ENCODE results near the gene TRAM2.

The TRAM2 gene

DNA sequence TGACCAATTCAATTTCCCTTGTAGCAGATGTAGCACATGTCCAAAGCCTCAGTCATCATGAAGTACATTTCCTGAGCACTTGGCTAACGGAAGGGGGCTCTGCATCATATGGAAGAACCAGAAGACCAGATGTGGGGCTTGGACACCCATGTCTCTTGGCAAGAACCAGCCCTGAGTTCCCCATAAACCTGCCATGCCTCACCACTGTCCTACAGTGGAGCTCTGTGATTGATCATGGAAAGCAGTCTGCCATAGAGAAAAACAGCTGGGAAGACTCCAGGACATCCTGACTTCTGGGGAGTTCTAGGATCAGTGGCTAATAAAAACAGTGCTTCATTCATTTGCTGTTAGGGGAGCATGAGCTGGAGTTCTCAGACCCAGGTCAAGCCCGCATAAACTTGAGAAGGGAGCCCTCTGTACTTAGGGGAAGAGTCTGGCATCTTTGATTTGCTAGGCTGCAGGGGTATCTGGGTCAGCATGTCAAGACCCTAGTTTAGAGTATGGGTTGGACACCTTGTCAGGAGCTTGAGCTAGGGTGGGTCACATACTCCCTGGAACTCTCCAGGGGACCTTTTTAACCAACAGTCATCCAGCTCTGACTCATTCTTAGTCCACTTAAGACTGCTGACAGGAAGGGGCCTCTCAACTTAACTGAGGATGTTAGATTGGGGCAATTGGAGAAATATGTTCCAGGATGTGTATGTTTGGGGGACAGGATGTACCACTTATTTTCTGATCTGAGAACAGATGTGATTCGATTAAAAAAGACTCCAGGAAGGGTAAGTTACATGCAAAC lies 26.3 kb upstream of the TRAM2 start:
- Histone ChIP-seq H3K9me3 (ENCODE audit: insufficient read depth, low read depth, low read length) (peaks cover 1% of the 10 kb centered on the region), H3K4me2 (ENCODE audit: low read length) (no peak overlapping the region), H3K4me3 (ENCODE audit: low read depth, low read length) (no peak overlapping the region), H4K91ac (ENCODE audit: low read depth, low read length) (no peak overlapping the region), H4K8ac (ENCODE audit: low read depth, low read length) (no peak overlapping the region), H3K36me3 (ENCODE audit: control insufficient read depth in 1 of 2, insufficient read depth in 2 of 2, low read length in 2 of 2) (no peaks in the 10 kb centered on the region), H2AK5ac (ENCODE audit: low read length) (no peak overlapping the region), H3K18ac (ENCODE audit: low read length) (no peak overlapping the region), H3K14ac (ENCODE audit: low read length) (no peak overlapping the region), H3K9ac (ENCODE audit: low read length) (no peak overlapping the region), H3K27ac (ENCODE audit: low read depth, low read length) (no peak overlapping the region), H3K23ac (ENCODE audit: low read length) (no peak overlapping the region), H2BK120ac (ENCODE audit: insufficient read depth, low read length, poor library complexity) (no peak overlapping the region), H4K12ac (ENCODE audit: low read depth, low read length) (no peak overlapping the region), H2AFZ (ENCODE audit: insufficient read depth, low read length, poor library complexity) (no peak overlapping the region), H3K4ac (ENCODE audit: low read depth, low read length) (no peak overlapping the region), H3K27me3 (ENCODE audit: insufficient read depth, low read length) (no peaks in the 10 kb centered on the region), H3K79me2 (ENCODE audit: control insufficient read depth, insufficient read depth, low read length, poor library complexity) (no peaks in the 10 kb centered on the region), H3K79me1 (ENCODE audit: low read length) (no peaks in the 10 kb centered on the region), H2BK5ac (ENCODE audit: low read depth, low read length, poor library complexity) (no peak overlapping the region), H2BK12ac (ENCODE audit: low read length) (no peak overlapping the region), H3K4me1 (ENCODE audit: control insufficient read depth in 1 of 2, insufficient read depth in 2 of 2, low read length in 2 of 2) (no peaks in the 10 kb centered on the region)
- no peak for DNase-seq
- WGBS (ENCODE audit: extremely low coverage, insufficient coverage, insufficient read length): no CpG with 5 or more reads among the region's 3 CpGs

DNA sequence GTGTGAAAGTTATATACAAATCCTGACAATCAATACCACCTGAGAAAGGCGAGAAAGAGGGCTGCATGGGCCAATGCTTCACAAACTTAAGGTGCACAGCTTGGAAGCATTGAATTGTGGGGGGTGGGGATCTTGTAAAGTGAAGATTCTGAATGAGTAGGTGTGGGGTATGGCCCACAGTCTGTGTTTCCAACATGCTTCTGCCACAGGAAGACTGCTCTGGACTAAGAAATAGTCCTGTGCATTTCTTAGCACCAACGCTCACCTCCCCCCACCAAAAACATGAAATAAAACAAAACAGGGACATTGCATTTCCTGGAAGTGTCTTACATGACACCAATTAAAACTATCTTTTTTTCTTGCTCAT lies 21.9 kb upstream of the TRAM2 start:
- Histone ChIP-seq H3K23ac (ENCODE audit: low read length) (no peak overlapping the region), H4K8ac (ENCODE audit: low read depth, low read length) (no peak overlapping the region), H3K79me2 (ENCODE audit: control insufficient read depth, insufficient read depth, low read length, poor library complexity) (no peaks in the 10 kb centered on the region), H3K4me3 (ENCODE audit: low read depth, low read length) (no peak overlapping the region), H3K4me1 (ENCODE audit: control insufficient read depth in 1 of 2, insufficient read depth in 2 of 2, low read length in 2 of 2) (peaks cover 0 to 3% of the 10 kb centered on the region in 2 experiments), H2BK12ac (ENCODE audit: low read length) (no peak overlapping the region), H3K9me3 (ENCODE audit: insufficient read depth, low read depth, low read length) (peaks cover 1% of the 10 kb centered on the region), H2BK5ac (ENCODE audit: low read depth, low read length, poor library complexity) (no peak overlapping the region), H4K91ac (ENCODE audit: low read depth, low read length) (no peak overlapping the region), H3K27me3 (ENCODE audit: insufficient read depth, low read length) (no peaks in the 10 kb centered on the region), H3K4ac (ENCODE audit: low read depth, low read length) (no peak overlapping the region), H3K79me1 (ENCODE audit: low read length) (no peaks in the 10 kb centered on the region), H2AK5ac (ENCODE audit: low read length) (no peak overlapping the region), H3K18ac (ENCODE audit: low read length) (no peak overlapping the region), H2AFZ (ENCODE audit: insufficient read depth, low read length, poor library complexity) (no peak overlapping the region), H4K12ac (ENCODE audit: low read depth, low read length) (no peak overlapping the region), H3K9ac (ENCODE audit: low read length) (no peak overlapping the region), H2BK120ac (ENCODE audit: insufficient read depth, low read length, poor library complexity) (no peak overlapping the region), H3K4me2 (ENCODE audit: low read length) (no peak overlapping the region), H3K14ac (ENCODE audit: low read length) (no peak overlapping the region), H3K36me3 (ENCODE audit: control insufficient read depth in 1 of 2, insufficient read depth in 2 of 2, low read length in 2 of 2) (no peaks in the 10 kb centered on the region), H3K27ac (ENCODE audit: low read depth, low read length) (no peak overlapping the region)
- no CpG with 5 or more reads among the region's 2 CpGs for WGBS (ENCODE audit: extremely low coverage, insufficient coverage, insufficient read length)
- no peak for DNase-seq

DNA sequence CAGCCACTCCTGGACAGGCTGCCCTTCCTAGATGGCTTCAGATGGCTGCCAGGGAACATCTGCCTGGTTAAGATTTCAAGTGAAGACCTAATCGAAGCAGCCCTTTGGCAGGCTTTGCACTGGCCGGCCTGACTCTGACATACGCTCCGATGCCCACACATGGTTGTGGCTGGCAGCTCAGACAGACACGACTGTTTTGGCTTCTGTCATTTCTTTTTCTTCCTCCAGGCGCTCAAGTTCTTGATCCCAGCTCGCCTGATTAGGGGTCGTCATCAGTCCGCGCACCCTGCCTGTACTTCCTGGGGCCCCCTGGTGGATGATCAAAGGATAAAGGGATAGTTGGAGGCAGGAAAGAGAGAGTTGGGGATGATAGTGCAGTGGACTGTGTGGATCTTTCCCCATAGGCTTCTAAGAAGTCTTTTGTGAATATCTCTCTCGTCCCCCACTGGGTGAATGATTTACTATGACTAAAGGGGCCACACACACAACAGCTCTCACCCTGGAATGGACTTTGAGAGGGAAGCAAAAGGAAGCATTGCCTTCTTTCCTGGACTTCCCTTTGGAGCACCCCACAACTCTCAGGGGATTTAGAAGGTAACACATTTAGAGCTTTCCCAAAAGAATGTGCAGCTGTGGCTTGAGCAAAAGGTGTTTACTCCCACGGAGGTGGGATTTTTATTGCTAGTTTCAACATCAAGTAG lies 21.4 kb upstream of the TRAM2 start:
- H3K27me3 ChIP-seq (ENCODE audit: insufficient read depth, low read length): no peaks in the 10 kb centered on the region
- peaks cover 1% of the 10 kb centered on the region for H3K9me3 ChIP-seq (ENCODE audit: insufficient read depth, low read depth, low read length)
- no peak overlapping the region for H3K27ac ChIP-seq (ENCODE audit: low read depth, low read length)
- H3K4ac ChIP-seq (ENCODE audit: low read depth, low read length): no peak overlapping the region
- H3K18ac ChIP-seq (ENCODE audit: low read length): no peak overlapping the region
- no peaks in the 10 kb centered on the region for H3K36me3 ChIP-seq (ENCODE audit: control insufficient read depth in 1 of 2, insufficient read depth in 2 of 2, low read length in 2 of 2)
- H2AFZ ChIP-seq (ENCODE audit: insufficient read depth, low read length, poor library complexity): no peak overlapping the region
- no peak overlapping the region for H3K14ac ChIP-seq (ENCODE audit: low read length)
- peak overlapping the region; percentile 41 for H4K8ac ChIP-seq (ENCODE audit: low read depth, low read length)
- H2BK12ac ChIP-seq (ENCODE audit: low read length): no peak overlapping the region
- H4K12ac ChIP-seq (ENCODE audit: low read depth, low read length): no peak overlapping the region
- no peaks in the 10 kb centered on the region for H3K79me2 ChIP-seq (ENCODE audit: control insufficient read depth, insufficient read depth, low read length, poor library complexity)
- H3K4me1 ChIP-seq (ENCODE audit: control insufficient read depth in 1 of 2, insufficient read depth in 2 of 2, low read length in 2 of 2): peaks cover 0 to 3% of the 10 kb centered on the region in 2 experiments
- DNase-seq: peak; percentile 29 to 51
- H3K4me3 ChIP-seq (ENCODE audit: low read depth, low read length): no peak overlapping the region
- no peak overlapping the region for H2BK120ac ChIP-seq (ENCODE audit: insufficient read depth, low read length, poor library complexity)
- H3K23ac ChIP-seq (ENCODE audit: low read length): no peak overlapping the region
- no peak overlapping the region for H3K4me2 ChIP-seq (ENCODE audit: low read length)
- no peak overlapping the region for H4K91ac ChIP-seq (ENCODE audit: low read depth, low read length)
- no peak overlapping the region for H2BK5ac ChIP-seq (ENCODE audit: low read depth, low read length, poor library complexity)
- no peaks in the 10 kb centered on the region for H3K79me1 ChIP-seq (ENCODE audit: low read length)
- H3K9ac ChIP-seq (ENCODE audit: low read length): no peak overlapping the region
- H2AK5ac ChIP-seq (ENCODE audit: low read length): no peak overlapping the region
- WGBS (ENCODE audit: extremely low coverage, insufficient coverage, insufficient read length): no CpG with 5 or more reads among the region's 12 CpGs

DNA sequence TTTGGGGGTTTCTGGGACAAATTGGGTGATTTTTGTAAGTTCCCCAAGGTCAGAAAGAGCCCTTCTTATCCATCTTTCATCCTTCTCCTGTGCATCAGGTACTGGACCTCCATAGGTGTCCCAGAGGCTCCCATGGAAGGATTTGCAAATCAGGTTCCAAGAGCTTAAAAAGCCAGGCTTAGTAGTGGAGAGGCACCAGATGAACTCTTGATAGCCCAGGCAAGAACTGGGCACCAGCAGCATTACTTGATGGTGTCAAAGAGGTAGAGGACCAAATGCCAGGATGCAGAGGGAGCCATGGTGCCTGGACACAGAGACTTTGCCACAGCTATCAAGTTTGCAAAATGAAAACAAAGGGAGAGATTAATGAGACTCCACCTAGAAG lies 20.9 kb upstream of the TRAM2 start:
- DNase-seq: no peak
- H2AK5ac ChIP-seq (ENCODE audit: low read length): no peak overlapping the region
- no peak overlapping the region for H2BK12ac ChIP-seq (ENCODE audit: low read length)
- no peak overlapping the region for H3K4me2 ChIP-seq (ENCODE audit: low read length)
- H3K36me3 ChIP-seq (ENCODE audit: control insufficient read depth in 1 of 2, insufficient read depth in 2 of 2, low read length in 2 of 2): no peaks in the 10 kb centered on the region
- no peak overlapping the region for H4K12ac ChIP-seq (ENCODE audit: low read depth, low read length)
- peaks cover 1% of the 10 kb centered on the region for H3K9me3 ChIP-seq (ENCODE audit: insufficient read depth, low read depth, low read length)
- H2BK5ac ChIP-seq (ENCODE audit: low read depth, low read length, poor library complexity): no peak overlapping the region
- H3K4me1 ChIP-seq (ENCODE audit: control insufficient read depth in 1 of 2, insufficient read depth in 2 of 2, low read length in 2 of 2): peaks cover 0 to 3% of the 10 kb centered on the region in 2 experiments
- H3K14ac ChIP-seq (ENCODE audit: low read length): no peak overlapping the region
- no peak overlapping the region for H2AFZ ChIP-seq (ENCODE audit: insufficient read depth, low read length, poor library complexity)
- H3K27ac ChIP-seq (ENCODE audit: low read depth, low read length): no peak overlapping the region
- H3K23ac ChIP-seq (ENCODE audit: low read length): no peak overlapping the region
- H3K79me1 ChIP-seq (ENCODE audit: low read length): no peaks in the 10 kb centered on the region
- H3K4ac ChIP-seq (ENCODE audit: low read depth, low read length): no peak overlapping the region
- H3K9ac ChIP-seq (ENCODE audit: low read length): no peak overlapping the region
- no peak overlapping the region for H3K18ac ChIP-seq (ENCODE audit: low read length)
- H3K4me3 ChIP-seq (ENCODE audit: low read depth, low read length): no peak overlapping the region
- no peaks in the 10 kb centered on the region for H3K27me3 ChIP-seq (ENCODE audit: insufficient read depth, low read length)
- peak overlapping the region; percentile 41 for H4K8ac ChIP-seq (ENCODE audit: low read depth, low read length)
- H2BK120ac ChIP-seq (ENCODE audit: insufficient read depth, low read length, poor library complexity): no peak overlapping the region
- H4K91ac ChIP-seq (ENCODE audit: low read depth, low read length): no peak overlapping the region
- H3K79me2 ChIP-seq (ENCODE audit: control insufficient read depth, insufficient read depth, low read length, poor library complexity): no peaks in the 10 kb centered on the region

Measured in trophoblast cell (in vitro differentiated cells and primary cell).